Aorta (tissue), 5 donors: ENCODE data around the gene CDADC1. TPM values are rescaled to one million over a fixed set of nuclear protein-coding genes. Genes with fewer than 3 reads are reported as not detected.

Experiments
- ATAC-seq: fragments of 200-7000 bp; cut with Tn5 transposase; one replicate; pipeline ENCODE4 v1.9.1; 2022; ENCODE audit warnings: moderate library complexity; ENCODE audit not compliant: low FRiP score
- DNase-seq, 2 donors: peaks; one replicate each; pipeline ENCODE4 v3.0.0-alpha.2; 2020
- H3K27ac ChIP-seq, 2 donors: one replicate each; pipeline ENCODE4 v1.5.1; 2013; ENCODE audit warnings: low read length in 2 of 2, mild to moderate bottlenecking in 2 of 2, moderate library complexity in 2 of 2, control low read depth in 1 of 2, inconsistent platforms in 1 of 2, low read depth in 1 of 2
- H3K27me3 ChIP-seq, 2 donors: one replicate each; pipeline ENCODE4 v1.6.1; 2013; ENCODE audit warnings: control low read depth in 1 of 2, low read length in 1 of 2, mild to moderate bottlenecking in 1 of 2, moderate library complexity in 1 of 2; ENCODE audit not compliant: insufficient read depth in 2 of 2, control insufficient read depth in 1 of 2
- H3K36me3 ChIP-seq, 2 donors: one replicate each; pipeline ENCODE4 v1.6.1; 2013; ENCODE audit warnings: control low read depth in 1 of 2, low read length in 1 of 2, mild to moderate bottlenecking in 1 of 2; ENCODE audit not compliant: insufficient read depth in 2 of 2, control insufficient read depth in 1 of 2
- H3K4me1 ChIP-seq, 2 donors: one replicate each; pipeline ENCODE4 v1.6.1; 2013; ENCODE audit warnings: low read length in 2 of 2, control low read depth in 1 of 2, mild to moderate bottlenecking in 1 of 2, moderate library complexity in 1 of 2; ENCODE audit not compliant: insufficient read depth in 2 of 2, control insufficient read depth in 1 of 2
- H3K4me3 ChIP-seq, 2 donors: one replicate each; pipeline ENCODE4 v1.5.1; 2013; ENCODE audit warnings: low read length in 2 of 2, control low read depth in 1 of 2, mild to moderate bottlenecking in 1 of 2
- H3K9me3 ChIP-seq: one replicate; pipeline ENCODE4 v1.6.1; 2013; ENCODE audit warnings: mild to moderate bottlenecking, low read length; ENCODE audit not compliant: control insufficient read depth
- WGBS, 2 donors: extraction: QIAGEN DNeasy Blood & Tissue Kit; methylation state at CpG; one replicate each; pipeline ENCODE4 v1.1.7; 2013; 5-methylcytosine and 5-hydroxymethylcytosine counted together
- intact Hi-C, 2 donors: fragments of 100-400 bp; cut with DNase I; formaldehyde crosslinking; loops; one replicate each; pipeline versions ENCODE4 v1.14.2 to v1.15.0; 2022
- polyA plus RNA-seq, 2 donors: library from polyadenylated mRNA; stranded (reverse); fragments of 200-250 nt; gene quantifications; one replicate each; pipeline ENCODE4 v1.2.3, GENCODE V29; 2013
- total RNA-seq, 2 donors: library from RNA; stranded (reverse); fragmentation: NEBNext Ultra II Directional; extraction: Animal tissue kit (Norgen Biotek cat#: 25700); gene quantifications; one replicate each; pipeline ENCODE4 v1.2.1, GENCODE V29; 2021
- donor health status: healthy with polysubstance abuse.
- donor health status: Bipolar disorder and iron deficiency.
- donor health status: DM: no; HTN: no; CAD: no.
- donor health status: DM: no; HTN: no; CAD: no.
- donor health status: DM: yes; HTN: yes; CAD: no.

CDADC1 gene
- total and polyA plus RNA-seq, 4 donors: 8.7 to 23.0 (median 11.9) TPM

GRCh38 chr13:49341941-49342340, 94.2 kb downstream of the CDADC1 start:
- no peaks in the 10 kb centered on the region for H3K4me1 ChIP-seq
- DNase-seq (no peak), ATAC-seq (no peak)
- H3K9me3 ChIP-seq: no peaks in the 10 kb centered on the region
- intact Hi-C loops: no loop called here
- H3K27ac ChIP-seq: no peak overlapping the region
- H3K4me3 ChIP-seq: no peak overlapping the region
- no peaks in the 10 kb centered on the region for H3K27me3 ChIP-seq
- H3K36me3 ChIP-seq: peaks cover 0 to 2% of the 10 kb centered on the region in 2 donors

GRCh38 chr13:49342454-49342853, 94.7 kb downstream of the CDADC1 start:
- no peak overlapping the region for H3K4me3 ChIP-seq
- H3K27ac ChIP-seq: no peak overlapping the region
- H3K36me3 ChIP-seq: peaks cover 0 to 2% of the 10 kb centered on the region in 2 donors
- H3K27me3 ChIP-seq: no peaks in the 10 kb centered on the region
- no peak for ATAC-seq
- intact Hi-C loops: no loop called here
- WGBS, 2 donors: 79% methylated on average over 2 of the region's 2 CpGs
- no peak for DNase-seq
- H3K4me1 ChIP-seq: no peaks in the 10 kb centered on the region
- H3K9me3 ChIP-seq: no peaks in the 10 kb centered on the region

Other genes with a start within 250 kb of the CDADC1 start
- gene MLNR, start 27.6 kb upstream of the CDADC1 start, total RNA-seq: not detected
- gene MLNR, start 27.6 kb upstream of the CDADC1 start, polyA plus RNA-seq: under 1 TPM in 1 of 2 donors, not detected in 1; 0.56 TPM
- 10 to 100 TPM; 25.1 to 27.7 TPM for gene CAB39L, start 196.1 kb downstream of the CDADC1 start, total RNA-seq
- 10 to 100 TPM; 19.3 to 33.5 TPM for gene CAB39L, start 196.1 kb downstream of the CDADC1 start, polyA plus RNA-seq
- gene SETDB2, start 196.3 kb downstream of the CDADC1 start, total RNA-seq: 10 to 100 TPM in 1 of 2 donors, 1 to 10 TPM in 1; 8.8 to 13.3 TPM
- 1 to 10 TPM; 4.7 to 9.4 TPM for gene SETDB2, start 196.3 kb downstream of the CDADC1 start, polyA plus RNA-seq
- 10 to 100 TPM; 58.4 to 72.1 TPM for gene PHF11, start 248.0 kb downstream of the CDADC1 start, total RNA-seq
- 10 to 100 TPM; 29.9 to 96.7 TPM for gene PHF11, start 248.0 kb downstream of the CDADC1 start, polyA plus RNA-seq